NCI-H1930 (cell line): Measurements from ENCODE around the gene USP7.
"Not testable (repeated sequence)": the region's sequence is repeated elsewhere in the genome, so short reads cannot be mapped to it uniquely, and the experiment has no call there.

ENCODE experiments used
- DNase-seq, 2 experiments: peaks; one replicate each; lab custom pipeline; 2025; lab: John Stamatoyannopoulos, UW

Gene USP7

GRCh38 chr16:8972843-8973586 lies 9.3 kb upstream of the USP7 start:
- no peak for DNase-seq

DNA sequence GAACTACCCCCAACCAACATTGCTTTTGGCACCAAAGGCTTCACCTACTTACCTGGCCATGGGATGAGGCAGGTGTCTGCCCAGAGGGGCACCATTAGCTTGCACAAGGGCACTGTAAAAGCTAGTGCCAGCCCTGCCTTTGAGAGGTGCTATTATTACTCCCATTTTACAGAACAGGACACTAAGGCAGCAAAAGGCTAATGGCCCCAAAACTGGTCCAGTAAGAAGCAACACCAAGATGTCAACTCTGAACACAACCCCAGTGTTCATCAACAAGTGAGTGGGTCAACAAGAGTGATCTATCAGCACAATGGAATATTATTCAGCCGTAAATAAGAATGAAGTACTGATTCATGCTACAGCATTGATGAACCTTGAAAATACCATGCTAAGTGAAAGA lies 7.7 kb upstream of the USP7 start:
- no peak for DNase-seq

DNA sequence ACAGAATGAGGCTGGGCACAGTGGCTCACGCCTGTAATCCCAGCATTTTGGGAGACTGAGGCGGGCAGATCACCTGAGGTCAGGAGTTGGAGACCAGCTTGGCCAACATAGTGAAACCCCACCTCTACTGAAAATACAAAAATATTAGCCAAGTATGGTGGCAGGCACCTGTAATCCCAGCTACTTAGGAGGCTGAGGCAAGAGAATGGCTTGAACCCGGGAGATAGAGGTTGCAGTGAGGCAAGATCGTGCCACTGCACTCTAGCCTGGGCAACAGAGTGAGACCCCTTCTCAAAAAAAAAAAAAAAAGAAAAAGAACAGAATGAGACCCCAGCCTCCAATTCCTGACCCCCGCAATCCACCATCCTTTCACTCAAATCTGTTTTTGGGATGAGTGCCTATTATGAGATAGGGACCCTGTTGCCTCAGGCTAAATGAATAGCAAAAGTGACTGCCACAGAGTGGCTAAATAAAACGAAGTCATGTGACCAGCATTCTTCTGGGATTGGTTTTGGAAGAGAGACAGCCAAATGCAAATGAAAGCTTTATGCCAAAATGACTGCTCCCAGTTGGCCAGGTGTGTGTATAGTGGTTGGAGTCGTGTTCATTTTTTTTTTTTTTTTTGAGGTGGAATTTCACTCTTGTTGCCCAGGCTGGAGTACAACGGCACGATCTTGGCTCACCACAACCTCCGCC lies 5.6 kb upstream of the USP7 start:
- DNase-seq = not testable (repeated sequence)

- not testable (repeated sequence) for DNase-seq
Observed at GRCh38 chr16:8968054-8968453, 4.3 kb upstream of the USP7 start.

- DNase-seq = no peak
Observed at GRCh38 chr16:8967132-8967821, 3.6 kb upstream of the USP7 start.

DNA sequence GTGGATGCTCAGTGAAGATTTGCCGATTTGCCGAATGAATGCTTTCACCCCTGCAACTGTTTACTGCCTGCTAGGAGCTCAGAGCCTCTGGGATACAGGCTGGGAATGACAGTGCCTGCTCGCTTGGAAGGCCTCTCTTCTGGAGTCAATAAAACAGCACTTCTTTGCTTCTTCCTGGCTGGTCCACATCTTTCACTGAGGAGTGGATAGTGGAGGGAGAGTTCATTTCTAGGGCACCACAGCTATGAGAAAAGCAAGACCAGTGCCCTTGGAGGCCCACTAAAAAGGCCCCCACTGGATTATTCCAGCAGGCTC lies 3.1 kb upstream of the USP7 start:
- no peak for DNase-seq

DNA sequence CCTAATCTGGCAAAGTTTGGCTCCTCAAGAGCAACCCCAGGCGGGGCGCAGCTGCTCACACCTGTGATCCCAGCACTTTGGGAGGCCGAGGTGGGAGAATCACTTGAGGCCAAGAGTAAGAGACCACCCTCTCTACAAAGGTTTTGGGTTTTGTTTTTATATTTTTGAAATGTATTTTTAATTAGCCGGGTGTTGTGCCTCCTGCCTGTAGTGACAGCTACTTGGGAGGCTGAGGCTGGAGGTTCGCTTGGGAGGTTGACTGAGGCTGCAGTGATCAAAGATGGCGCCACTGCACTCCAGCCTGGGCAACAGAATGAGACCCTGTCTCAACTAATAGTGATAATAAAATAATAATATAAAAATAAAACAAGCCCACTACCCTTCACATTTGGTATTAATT lies 756 bp upstream of the USP7 start:
- no peak for DNase-seq

DNA sequence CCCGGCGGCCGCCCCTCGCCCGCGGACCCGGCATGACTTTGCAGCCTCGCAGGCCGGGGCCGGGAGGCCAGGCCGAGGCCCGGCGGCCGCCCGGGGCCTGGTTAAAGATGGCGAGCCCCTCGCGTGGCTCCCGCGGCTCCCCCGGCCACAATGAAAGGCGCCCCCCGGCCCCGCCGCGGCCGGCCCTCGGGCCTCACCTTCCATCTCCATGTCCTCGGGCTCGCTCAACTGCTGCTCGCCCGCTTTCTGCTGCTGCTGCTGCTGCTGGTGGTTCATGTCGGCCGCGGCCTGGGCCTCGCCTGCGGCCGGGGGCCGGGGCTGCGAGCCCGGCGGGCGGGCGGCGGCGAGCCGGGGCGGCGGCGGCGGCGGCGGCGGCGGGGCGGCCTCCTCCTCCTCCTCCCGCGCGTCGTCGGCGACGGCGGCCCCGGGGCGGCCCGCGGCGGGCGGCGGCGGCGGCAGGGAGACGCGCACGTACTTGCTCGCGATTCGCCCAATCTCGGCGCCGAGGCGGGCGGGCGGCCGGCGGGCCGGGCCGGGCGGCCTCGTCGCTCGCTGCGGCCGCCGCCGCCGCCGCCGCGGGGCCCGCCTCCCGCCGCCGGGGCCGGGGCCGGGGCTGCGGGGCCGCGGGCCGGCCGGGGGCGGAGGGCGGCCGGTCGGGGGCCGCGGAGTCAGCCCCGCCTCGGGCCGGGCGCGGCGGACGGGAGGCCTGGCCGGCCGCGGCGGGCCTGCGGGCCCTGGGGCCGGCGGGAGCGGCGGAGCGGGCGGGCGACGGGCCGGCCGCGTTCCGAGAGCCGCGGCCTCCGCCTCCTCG lies 491 bp downstream of the USP7 start:
- DNase-seq = no peak

DNA sequence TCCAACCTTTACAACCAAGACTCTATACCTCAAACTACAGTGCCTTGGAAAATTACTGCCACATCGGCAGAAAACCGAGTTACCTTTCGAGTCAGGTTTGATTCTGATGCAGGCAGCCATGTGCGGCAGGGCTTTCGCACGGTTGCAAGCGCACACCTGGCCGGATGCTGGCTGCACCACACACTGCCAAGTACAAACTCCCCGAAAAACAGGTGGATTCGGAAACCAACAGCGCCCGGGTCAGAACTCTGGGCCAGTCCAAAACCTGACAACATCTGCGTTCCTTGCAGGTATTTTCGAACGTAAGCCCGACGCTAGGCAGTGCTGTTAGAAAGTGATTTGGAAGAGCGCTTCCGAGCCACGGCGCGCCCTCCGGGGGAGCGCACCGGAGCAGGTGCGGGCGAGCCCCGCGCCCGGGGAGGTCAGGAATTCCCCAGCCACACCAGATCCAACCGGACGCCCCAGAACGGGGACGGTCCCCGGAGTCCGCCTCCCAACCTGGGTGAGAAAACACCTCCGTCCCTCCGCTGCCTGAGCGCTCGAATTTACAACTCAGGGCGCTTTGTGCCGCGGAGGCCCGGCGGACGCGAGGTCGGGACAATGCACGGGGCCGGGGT lies 1.2 kb downstream of the USP7 start:
- DNase-seq = peak in 1 of 2 experiments; percentile 16

GRCh38 chr16:8961811-8962390 lies 1.8 kb downstream of the USP7 start:
- no peak for DNase-seq

DNA sequence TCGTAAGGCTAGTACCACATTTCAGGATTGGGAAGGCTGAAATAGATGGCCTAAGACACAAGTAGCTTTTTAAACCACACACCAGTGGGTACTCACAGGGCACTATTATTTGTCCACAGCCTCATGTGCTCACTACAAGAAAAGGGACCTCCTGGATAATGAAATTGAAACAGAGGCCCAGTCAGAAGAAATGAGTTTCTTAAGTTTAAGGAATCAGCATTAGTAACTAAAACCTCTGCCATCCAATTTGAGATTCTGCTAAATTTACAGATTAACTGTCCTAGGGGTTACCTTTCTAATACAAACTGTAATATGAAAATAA lies 3.0 kb downstream of the USP7 start:
- DNase-seq = no peak

DNA sequence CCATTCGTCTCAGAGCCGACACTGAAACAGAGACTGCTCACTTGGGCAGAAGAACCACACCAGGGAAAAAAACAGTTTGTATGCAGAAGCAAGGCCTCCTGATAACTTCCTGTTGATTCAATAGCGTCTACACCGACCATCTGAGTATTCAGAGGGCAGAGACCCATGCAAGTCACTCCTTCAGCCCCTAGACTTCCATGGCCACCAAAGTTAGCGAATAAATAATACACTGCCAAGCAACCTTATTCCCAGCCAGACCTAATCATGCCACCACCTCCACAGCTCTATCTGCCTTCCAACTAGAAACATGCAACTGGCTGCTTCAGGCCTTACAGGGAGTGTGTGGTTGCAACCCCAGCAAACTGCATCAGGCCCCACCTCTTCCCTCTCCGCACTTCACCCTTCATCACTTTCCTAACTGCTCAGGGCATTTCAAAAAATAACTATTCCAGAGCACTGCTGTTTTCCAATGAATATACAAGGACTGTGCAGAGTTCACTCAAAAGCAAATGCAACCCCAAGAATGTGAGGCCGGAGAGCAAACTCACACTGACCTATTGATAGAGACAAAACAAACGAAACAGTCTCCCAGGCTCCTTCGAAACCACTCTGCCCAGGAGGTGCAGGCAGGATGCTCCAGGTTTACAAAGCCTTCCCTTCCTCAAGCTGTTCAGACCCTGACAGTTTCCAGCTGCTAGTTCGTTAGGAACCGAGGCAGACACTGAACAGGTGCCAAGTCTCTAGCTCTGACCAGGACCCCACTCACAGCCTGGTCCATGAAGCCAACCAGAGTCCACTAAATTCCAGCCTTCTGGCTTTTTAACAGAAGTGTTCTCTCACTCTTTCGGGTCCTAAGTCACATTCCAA lies 3.6 kb downstream of the USP7 start:
- no peak for DNase-seq

DNA sequence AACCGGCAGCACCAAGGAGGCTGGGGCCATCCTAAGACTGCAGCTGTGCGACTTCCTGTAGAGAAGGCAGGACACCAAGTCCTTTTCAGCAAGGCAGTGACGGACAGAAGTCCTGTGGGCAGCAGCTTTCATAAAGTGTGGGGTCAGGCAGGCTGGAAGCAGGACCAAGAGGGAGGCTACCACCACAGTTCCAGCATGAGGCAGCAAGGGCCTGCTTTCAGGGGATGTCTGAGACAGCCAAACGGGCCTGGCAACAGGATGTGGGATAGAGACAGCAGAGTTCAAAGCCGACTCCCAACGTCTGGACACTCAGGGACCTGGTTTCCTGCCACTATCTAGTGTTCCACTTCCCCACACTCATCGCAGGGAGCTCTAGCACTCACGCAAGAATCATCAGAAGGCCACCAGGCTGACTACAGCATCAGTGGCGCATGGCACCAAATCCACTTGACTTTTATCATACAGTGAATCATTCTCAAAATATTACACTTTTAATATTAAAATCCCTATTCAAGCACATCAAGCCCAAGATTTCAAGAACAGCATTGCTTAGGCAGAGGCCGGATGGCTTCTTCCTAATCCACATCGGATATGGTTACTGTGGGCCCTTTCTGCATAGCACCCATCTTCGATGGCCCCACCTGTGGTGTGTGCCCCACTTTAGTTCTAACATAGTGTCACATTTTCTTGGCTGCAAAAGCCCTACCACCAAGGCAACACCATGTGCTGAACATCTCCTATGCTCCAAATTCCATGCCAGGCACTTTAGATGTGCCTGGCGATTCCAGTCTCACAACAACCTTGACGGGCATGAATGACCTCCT lies 5.2 kb downstream of the USP7 start:
- no peak for DNase-seq

- DNase-seq = no peak
Observed at GRCh38 chr16:8957509-8958157, 6.1 kb downstream of the USP7 start.

GRCh38 chr16:8957063-8957397 lies 6.7 kb downstream of the USP7 start:
- DNase-seq = no peak

DNA sequence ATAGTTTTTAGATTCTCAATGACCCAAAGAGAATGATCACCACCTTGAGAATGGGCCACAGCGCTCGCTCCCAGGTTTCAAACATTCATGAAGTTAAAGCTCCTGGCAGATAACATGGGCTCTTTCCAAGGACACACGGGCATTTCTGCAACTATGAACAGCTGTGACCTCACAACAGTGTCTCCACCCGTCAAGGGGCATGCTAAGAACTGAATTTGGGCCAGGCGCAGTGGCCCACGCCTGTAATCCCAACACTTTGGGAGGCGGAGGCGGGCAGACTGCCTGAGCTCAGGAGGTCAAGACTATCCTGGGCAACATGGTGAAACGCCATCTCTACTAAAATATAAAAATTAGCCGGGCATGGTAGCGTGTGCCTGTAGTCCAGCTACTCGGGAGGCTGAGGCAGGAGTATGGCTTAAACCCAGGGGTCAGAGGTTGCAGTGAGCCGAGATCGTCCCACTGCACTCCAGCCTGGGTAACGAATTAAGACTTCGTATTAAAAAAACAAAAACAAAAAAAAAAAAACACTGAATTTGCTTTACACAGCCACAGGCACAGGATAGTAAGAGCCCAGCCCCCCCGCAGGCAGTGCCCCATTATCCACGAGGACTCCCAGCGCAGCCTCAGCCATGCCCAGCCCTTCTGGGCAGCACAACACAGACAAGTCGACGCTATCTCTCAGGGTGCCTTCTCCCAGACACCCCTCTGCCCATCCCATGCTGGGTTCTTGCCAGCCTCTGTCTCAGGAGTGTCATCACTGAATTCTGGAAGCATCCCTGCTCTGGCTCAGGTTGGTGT lies 7.2 kb downstream of the USP7 start:
- DNase-seq = no peak

GRCh38 chr16:8955828-8956227 lies 7.9 kb downstream of the USP7 start:
- DNase-seq = no peak

GRCh38 chr16:8953064-8953463 lies 10.6 kb downstream of the USP7 start:
- DNase-seq = no peak

GRCh38 chr16:8952281-8952751 lies 11.4 kb downstream of the USP7 start:
- no peak for DNase-seq
